ENCODE results near the gene L3MBTL4. TPM values are rescaled to one million over a fixed set of nuclear protein-coding genes. Genes with fewer than 3 reads are reported as not detected.

Gene L3MBTL4
- total RNA-seq, 2 donors from 2014 or later = 4.6 to 7.2 TPM

GRCh38 chr18:6155707-6156106 lies 259.0 kb downstream of the L3MBTL4 start:
- 90% methylated on average over 2 of the region's 2 CpGs; no CpG with 5 or more reads in 1 of the 2 experiments for WGBS, 2 experiments (ENCODE audit: insufficient coverage in 1 of 2, insufficient read length in 1 of 2)
- H3K4me3 Mint-ChIP-seq = no peak overlapping the region
- no peaks in the 10 kb centered on the region for H3K4me1 ChIP-seq (ENCODE audit: control insufficient read depth, insufficient read depth, low read length)
- no peak overlapping the region for H3K9ac ChIP-seq (ENCODE audit: extremely low read depth, low read length, poor library complexity, severe bottlenecking)
- no peak for DNase-seq
- H3K4me1 Mint-ChIP-seq = no peaks in the 10 kb centered on the region
- no peaks in the 10 kb centered on the region for H3K27me3 Mint-ChIP-seq (ENCODE audit: insufficient read depth)
- H3K27me3 ChIP-seq (ENCODE audit: control insufficient read depth, insufficient read depth, low read length, poor library complexity, severe bottlenecking) = no peaks in the 10 kb centered on the region
- H3K36me3 Mint-ChIP-seq (ENCODE audit: low read depth) = no peaks in the 10 kb centered on the region
- no peak overlapping the region for H3K4me3 ChIP-seq (ENCODE audit: low read length)
- no peak for TF ChIP-seq CTCF (conservative IDR thresholded peaks at IDR 0.05)
- no peaks in the 10 kb centered on the region for H3K36me3 ChIP-seq (ENCODE audit: control insufficient read depth, insufficient read depth, low read length)
- H3K27ac ChIP-seq (ENCODE audit: low read depth, low read length) = no peak overlapping the region
- H3K9me3 ChIP-seq (ENCODE audit: control insufficient read depth, low read length) = no peaks in the 10 kb centered on the region
- no peaks in the 10 kb centered on the region for H3K9me3 Mint-ChIP-seq
- no peak overlapping the region for H3K27ac Mint-ChIP-seq

GRCh38 chr18:6150430-6150829 lies 264.3 kb downstream of the L3MBTL4 start:
- Mint-ChIP-seq H3K9me3 (no peaks in the 10 kb centered on the region), H3K27me3 (ENCODE audit: insufficient read depth) (no peaks in the 10 kb centered on the region), H3K4me1 (no peaks in the 10 kb centered on the region), H3K27ac (no peak overlapping the region), H3K4me3 (no peak overlapping the region), H3K36me3 (ENCODE audit: low read depth) (no peaks in the 10 kb centered on the region)
- no peaks in the 10 kb centered on the region for H3K9me3 ChIP-seq (ENCODE audit: control insufficient read depth, low read length)
- no peak for TF ChIP-seq CTCF (conservative IDR thresholded peaks at IDR 0.05)
- H3K27me3 ChIP-seq (ENCODE audit: control insufficient read depth, insufficient read depth, low read length, poor library complexity, severe bottlenecking) = no peaks in the 10 kb centered on the region
- H3K4me3 ChIP-seq (ENCODE audit: low read length) = no peak overlapping the region
- no peaks in the 10 kb centered on the region for H3K4me1 ChIP-seq (ENCODE audit: control insufficient read depth, insufficient read depth, low read length)
- H3K36me3 ChIP-seq (ENCODE audit: control insufficient read depth, insufficient read depth, low read length) = no peaks in the 10 kb centered on the region
- H3K9ac ChIP-seq (ENCODE audit: extremely low read depth, low read length, poor library complexity, severe bottlenecking) = no peak overlapping the region
- no peak for DNase-seq
- 88 to 100% methylated on average over 2 to 3 of the region's 3 CpGs for WGBS, 2 experiments (ENCODE audit: insufficient coverage in 1 of 2, insufficient read length in 1 of 2)
- no peak overlapping the region for H3K27ac ChIP-seq (ENCODE audit: low read depth, low read length)

GRCh38 chr18:6146307-6146661 lies 268.4 kb downstream of the L3MBTL4 start:
- Histone ChIP-seq H3K36me3 (ENCODE audit: control insufficient read depth, insufficient read depth, low read length) (no peaks in the 10 kb centered on the region), H3K27me3 (ENCODE audit: control insufficient read depth, insufficient read depth, low read length, poor library complexity, severe bottlenecking) (no peaks in the 10 kb centered on the region), H3K4me1 (ENCODE audit: control insufficient read depth, insufficient read depth, low read length) (no peaks in the 10 kb centered on the region), H3K9ac (ENCODE audit: extremely low read depth, low read length, poor library complexity, severe bottlenecking) (no peak overlapping the region), H3K4me3 (ENCODE audit: low read length) (no peak overlapping the region), H3K9me3 (ENCODE audit: control insufficient read depth, low read length) (no peaks in the 10 kb centered on the region), H3K27ac (ENCODE audit: low read depth, low read length) (no peak overlapping the region)
- 92 to 97% methylated on average over 13 to 16 of the region's 16 CpGs for WGBS, 2 experiments (ENCODE audit: insufficient coverage in 1 of 2, insufficient read length in 1 of 2)
- no peak overlapping the region for H3K27ac Mint-ChIP-seq
- peaks cover 5% of the 10 kb centered on the region for H3K4me1 Mint-ChIP-seq
- DNase-seq = no peak
- H3K27me3 Mint-ChIP-seq (ENCODE audit: insufficient read depth) = no peaks in the 10 kb centered on the region
- no peaks in the 10 kb centered on the region for H3K36me3 Mint-ChIP-seq (ENCODE audit: low read depth)
- no peak overlapping the region for H3K4me3 Mint-ChIP-seq
- H3K9me3 Mint-ChIP-seq = no peaks in the 10 kb centered on the region
- no peak for TF ChIP-seq CTCF (conservative IDR thresholded peaks at IDR 0.05)
